ENCODE results near the gene ALDH1A2. TPM values are rescaled to one million over a fixed set of nuclear protein-coding genes. Genes with fewer than 3 reads are reported as not detected.
A peak's percentile ranks its signal among the peaks of the same experiment; 100 is the strongest.
"Not testable (repeated sequence)": the region's sequence is repeated elsewhere in the genome, so short reads cannot be mapped to it uniquely, and the experiment has no call there.

ALDH1A2 gene
- polyA plus RNA-seq, 3 donors, result 287 to 333 (median 325) TPM

- DNase-seq (ENCODE audit: low read depth in 3 of 3, low spot score in 2 of 3), result no peak
Measured at GRCh38 chr15:58043192-58043903, 22.2 kb downstream of the ALDH1A2 start.

- no peak for DNase-seq (ENCODE audit: low read depth in 3 of 3, low spot score in 2 of 3)
Measured at GRCh38 chr15:58042006-58042405, 23.5 kb downstream of the ALDH1A2 start.

DNA sequence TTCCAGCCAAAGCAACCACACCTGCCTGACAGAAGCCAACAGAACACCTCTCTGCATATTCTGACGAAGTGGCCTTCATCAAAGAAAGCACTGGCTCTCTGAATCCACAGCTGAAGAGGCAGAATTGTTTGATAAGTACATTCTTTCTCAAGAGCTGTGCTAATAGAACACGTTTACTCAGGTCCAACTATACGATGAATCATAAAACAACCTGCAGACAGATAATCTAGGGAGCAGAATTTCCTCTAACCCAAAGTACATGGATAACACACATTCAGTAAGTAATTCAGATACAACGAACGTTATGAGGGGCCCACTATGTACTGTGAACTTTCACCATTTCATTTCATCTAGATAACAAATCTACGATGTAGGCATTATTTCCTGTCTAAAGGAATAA lies 25.4 kb downstream of the ALDH1A2 start:
- DNase-seq (ENCODE audit: low read depth in 3 of 3, low spot score in 2 of 3), result no peak

DNA sequence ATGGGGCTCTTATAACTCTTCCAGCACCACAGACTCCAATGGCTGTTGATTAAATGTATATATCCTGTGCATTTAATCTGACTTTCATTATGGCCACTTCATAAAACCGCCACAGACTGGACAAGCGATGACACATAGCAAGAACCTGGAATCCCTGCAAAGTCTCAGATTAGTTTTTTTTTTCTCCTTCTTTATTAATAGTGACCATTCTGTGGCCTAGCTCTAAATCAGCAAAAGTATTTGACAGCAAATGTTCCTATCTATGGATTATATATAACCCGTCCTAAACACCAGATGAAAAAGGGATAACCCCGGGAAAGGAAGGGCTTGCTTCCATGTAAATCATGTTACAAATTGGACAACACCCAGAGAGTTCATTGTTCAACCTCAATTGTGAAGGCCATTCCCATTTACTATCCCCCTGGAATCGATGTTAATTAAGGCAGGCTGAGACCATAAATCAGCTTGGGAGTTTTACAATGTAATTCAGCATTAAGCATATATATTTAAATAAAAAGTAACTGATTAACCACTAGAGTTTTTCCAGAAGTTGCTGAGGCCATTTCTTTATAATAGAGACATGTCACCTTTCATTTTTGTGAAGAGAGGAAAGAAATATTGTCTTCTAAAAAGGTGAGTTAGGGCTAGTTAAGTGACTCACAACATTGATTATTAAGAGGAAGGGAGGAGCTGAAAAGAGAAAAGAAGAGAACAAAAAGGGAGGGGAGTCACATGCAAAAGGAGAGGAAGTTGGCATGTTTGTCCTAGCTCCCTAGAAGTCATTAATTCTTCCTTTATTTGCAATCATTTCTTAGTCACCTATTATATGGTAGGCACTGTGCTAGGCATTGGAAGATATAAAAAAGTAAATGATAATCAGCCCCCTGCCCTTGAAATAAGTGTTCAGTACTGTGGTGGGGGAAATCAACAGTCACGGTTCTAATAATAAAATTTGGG lies 26.2 kb downstream of the ALDH1A2 start:
- no peak for DNase-seq (ENCODE audit: low read depth in 3 of 3, low spot score in 2 of 3)

DNA sequence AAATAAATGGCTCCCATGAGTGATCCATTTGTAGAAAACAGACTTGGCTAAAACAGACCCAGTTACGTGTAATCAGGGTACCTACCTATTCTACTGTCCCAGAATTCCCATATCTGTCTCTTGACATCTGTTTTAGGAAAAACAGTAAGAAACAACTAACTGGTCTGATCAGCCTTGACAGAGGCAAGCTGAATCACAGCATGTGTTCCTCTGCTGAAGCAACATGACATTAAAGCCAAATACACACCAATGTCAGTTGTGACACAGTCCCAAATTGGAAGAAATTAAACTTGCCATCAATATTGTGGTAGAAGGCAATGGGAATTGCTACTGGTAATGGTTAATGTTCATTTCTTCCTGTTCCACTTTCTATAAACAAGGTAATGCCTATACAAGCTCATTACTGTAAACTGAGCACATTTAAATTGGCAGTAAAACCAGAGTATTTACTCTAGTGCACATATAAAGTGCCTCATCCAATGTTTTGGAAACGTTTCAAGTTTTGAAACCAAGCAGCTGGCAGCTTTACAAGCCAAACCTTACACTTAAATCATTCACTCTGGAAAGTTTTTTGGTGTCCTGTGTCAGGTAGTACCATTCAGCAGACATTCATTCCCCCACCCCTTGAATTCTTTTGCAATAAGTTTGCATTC lies 27.0 kb downstream of the ALDH1A2 start:
- DNase-seq (ENCODE audit: low read depth in 3 of 3, low spot score in 2 of 3), result peak in 1 of 3 donors; percentile 75

DNA sequence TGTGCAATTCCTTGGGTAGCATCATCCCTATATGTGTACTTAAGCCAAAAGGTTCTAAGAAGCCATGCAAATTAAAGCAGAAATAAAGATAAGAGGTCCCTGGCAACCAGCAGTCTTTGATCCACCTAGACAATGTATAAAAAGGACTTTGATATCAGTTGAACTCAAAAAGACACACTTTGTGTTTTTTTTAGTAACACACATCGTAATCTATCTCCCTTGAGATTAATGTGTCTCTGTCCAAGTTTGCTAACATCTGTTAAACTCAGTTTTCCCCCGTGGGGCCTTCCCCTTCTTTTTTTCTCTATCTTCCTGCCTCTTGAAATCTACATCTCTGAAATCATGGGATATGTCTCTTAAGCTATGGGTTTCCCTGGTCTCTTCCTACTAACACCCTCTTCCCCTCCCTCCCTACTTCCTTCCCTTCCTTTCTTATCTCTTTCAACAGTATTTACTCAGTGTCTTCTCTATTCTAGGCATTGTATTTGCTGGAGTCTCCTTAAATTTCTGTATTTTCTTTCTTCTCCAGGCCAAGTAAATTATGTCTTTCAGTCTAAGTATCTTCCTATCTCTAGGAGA lies 27.7 kb downstream of the ALDH1A2 start:
- DNase-seq (ENCODE audit: low read depth in 3 of 3, low spot score in 2 of 3), result no peak

DNA sequence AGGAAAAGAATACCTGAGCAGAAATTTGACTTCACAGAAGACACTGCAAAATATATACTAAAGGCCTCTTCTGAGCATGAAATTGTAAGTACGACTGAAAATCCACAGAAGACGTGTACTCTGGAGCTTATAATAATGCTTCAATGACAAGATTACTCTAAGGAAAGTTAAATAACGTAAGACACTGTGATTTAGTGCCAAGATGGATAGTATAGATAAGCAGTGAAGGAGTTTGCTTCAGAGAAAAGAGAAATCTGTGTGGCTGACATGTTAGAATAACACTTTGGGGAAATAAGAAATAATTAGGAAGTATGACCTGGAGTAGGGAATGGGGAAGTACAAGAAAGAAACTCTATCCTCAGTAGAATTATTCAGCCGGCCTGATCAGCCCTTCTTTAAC lies 28.9 kb downstream of the ALDH1A2 start:
- DNase-seq (ENCODE audit: low read depth in 3 of 3, low spot score in 2 of 3), result no peak

DNA sequence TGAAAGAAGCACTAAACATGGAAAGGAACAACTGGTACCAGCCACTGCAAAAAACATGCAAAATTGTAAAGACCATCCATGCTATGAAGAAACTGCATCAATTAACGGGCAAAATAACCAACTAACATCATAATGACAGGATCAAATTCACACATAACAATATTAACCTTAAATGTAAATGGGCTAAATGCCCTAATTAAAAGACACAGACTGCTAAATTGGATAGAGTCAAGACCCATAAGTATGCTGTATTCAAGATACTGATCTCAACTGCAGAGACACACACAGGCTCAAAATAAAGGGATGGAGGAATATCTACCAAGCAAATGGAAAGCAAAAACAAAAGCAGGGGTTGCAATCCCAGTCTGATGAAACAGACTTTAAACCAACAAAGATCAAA lies 37.1 kb downstream of the ALDH1A2 start:
- DNase-seq (ENCODE audit: low read depth in 3 of 3, low spot score in 2 of 3), result not testable (repeated sequence)

DNA sequence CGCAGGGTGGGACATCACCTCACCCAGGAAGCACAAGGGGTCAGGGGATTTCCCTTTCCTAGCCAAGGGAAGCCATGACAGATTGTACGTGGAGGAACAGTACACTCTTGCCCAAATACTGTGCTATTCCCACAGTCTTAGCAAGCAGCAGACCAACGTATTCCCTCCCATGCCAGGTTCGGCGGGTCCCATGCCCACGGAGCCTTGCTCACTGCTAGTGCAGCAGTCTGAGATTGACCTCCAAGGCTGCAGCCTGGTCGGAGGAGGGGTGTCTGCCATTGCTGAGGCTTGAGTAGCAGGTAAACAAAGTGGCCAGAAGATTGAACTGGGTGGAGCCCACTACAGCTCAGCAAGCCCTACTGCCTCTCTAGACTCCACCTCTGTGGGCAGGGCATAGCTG lies 39.0 kb downstream of the ALDH1A2 start:
- no peak for DNase-seq (ENCODE audit: low read depth in 3 of 3, low spot score in 2 of 3)

- DNase-seq (ENCODE audit: low read depth in 3 of 3, low spot score in 2 of 3), result no peak
Measured at GRCh38 chr15:58026051-58026450, 39.5 kb downstream of the ALDH1A2 start.

DNA sequence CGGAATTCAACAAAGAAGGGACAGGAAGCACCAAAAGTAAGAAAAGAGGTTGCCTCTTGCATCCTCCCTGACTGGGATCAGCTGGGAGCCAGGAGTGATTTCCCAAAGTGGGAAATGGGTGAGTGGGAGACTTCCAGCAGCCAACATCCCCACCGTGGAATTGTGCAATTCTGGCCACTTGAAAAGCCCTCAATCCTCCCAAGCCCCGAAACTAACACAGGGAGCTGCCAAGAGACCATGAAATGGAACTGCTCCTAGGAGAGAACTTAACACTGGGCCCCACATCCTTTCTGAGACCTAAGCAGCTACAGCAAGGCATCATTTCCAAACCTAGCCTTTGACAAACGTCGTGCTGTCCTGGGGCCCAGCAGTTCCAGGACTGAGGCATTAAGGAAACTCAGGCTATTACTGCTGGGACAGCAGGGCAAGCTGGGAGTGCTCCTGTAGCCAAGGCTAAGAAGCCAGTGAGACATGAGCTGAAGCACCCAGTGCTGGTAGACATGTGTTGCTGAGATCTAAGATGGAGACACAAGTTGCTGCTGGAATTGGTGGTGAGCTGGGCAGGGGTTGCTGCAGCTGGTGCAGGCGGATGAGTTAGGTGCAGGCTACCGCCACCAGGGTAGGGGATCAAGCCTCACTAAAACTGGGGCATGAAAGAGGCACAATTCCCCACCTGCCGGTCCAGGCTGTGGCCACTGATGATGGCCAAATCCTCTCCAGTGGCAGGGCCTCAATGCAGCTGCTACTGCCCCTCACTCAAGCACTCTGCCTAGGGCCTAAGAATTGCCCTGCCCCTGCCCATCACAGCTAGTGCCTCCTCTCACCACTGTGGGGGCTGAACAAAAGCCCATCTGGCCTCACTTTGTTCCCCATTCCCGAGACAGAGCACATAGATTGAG lies 43.9 kb downstream of the ALDH1A2 start:
- DNase-seq (ENCODE audit: low read depth in 3 of 3, low spot score in 2 of 3), result no peak

GRCh38 chr15:58019503-58020376 lies 45.8 kb downstream of the ALDH1A2 start:
- DNase-seq (ENCODE audit: low read depth in 3 of 3, low spot score in 2 of 3), result no peak

DNA sequence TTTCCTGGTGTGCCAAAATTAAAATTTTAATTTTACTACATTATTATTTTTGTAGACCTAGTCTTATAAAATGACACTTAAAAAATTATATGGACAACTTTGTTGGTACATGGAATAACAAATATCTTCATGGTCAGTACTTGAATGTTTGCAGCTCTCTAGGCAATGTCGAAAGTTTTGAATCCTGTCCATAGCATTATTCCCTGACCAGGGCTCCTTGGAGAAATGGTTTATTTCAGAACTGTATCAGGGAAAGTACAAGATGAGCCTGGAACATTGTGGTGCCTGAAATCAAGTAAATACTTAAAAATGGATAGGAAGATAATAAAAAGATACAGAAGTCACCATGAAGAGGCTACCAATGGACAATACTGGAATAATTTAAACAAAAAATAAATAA lies 47.6 kb downstream of the ALDH1A2 start:
- DNase-seq (ENCODE audit: low read depth in 3 of 3, low spot score in 2 of 3), result no peak

DNA sequence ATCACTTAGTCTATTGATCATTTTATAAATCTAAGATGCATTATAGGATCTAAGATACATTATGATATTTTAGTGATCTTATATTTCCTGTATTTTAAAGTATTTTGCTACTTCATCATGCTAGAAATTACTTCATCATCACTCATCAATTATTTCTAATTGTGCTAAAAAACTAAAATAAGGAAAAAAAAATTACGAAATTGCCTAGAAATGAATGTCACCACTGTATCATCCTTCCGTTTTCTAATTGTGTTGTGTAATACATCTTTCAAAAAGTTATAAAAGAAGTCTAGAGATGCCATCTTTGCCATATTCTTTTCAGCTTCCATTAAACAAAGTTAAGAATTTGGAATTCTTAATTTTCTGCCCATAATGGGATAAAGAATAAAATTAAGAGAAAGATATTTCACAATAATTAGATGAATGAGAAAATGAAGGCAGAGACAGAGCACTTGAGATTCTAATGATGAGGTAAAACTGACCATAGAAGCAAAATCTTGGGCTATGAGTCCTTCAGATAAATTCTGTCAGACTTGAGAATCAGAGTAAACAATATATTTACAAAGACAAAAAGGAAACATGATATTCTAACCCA lies 48.8 kb downstream of the ALDH1A2 start:
- no peak for DNase-seq (ENCODE audit: low read depth in 3 of 3, low spot score in 2 of 3)

- no peak for DNase-seq (ENCODE audit: low read depth in 3 of 3, low spot score in 2 of 3)
Measured at GRCh38 chr15:58015565-58015964, 49.9 kb downstream of the ALDH1A2 start.

DNA sequence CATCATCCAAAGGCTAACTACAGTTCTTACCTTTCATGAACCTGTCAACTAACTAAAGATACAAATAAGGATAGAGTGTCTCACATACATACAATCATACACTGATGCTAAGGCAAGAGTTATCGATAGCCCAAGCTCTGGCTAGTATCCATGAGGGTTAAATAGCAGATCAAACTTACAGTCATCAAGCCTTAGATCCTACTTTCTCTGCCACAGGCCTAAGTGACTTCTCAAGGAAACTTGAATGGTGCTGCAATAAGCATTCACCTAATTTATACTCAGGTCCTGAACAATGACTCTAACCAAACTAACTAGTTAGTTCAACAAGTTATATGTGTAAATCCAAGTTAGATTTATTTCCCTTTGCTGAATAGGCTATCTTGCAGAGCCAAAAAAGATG lies 51.0 kb downstream of the ALDH1A2 start:
- no peak for DNase-seq (ENCODE audit: low read depth in 3 of 3, low spot score in 2 of 3)

GRCh38 chr15:58014040-58014439 lies 51.5 kb downstream of the ALDH1A2 start:
- DNase-seq (ENCODE audit: low read depth in 3 of 3, low spot score in 2 of 3), result no peak

DNA sequence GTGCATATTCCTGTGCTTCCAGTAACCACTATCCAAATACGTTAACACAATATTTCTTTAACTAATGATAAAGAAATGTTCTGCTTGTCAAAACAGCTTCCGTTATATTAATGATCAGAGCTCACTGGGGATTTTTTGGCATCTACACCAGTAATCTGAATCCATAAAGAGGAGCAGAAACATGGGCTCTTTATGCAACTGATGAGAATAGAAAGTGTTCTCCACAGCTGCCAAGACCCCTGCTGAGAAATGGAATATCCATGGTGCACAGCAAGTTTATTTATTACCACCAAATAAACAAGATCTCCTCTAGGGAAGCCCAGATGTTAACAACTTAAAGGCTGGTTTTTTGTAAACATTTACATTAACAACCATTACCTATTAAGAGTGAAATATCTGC lies 54.5 kb downstream of the ALDH1A2 start:
- DNase-seq (ENCODE audit: low read depth in 3 of 3, low spot score in 2 of 3), result no peak

- no peak for DNase-seq (ENCODE audit: low read depth in 3 of 3, low spot score in 2 of 3)
Measured at GRCh38 chr15:58003810-58004209, 61.7 kb downstream of the ALDH1A2 start.

Measured in right renal cortex interstitium (tissue), 3 donors.